Measurements from ENCODE around the gene ARIH2. TPM values are rescaled to one million over a fixed set of nuclear protein-coding genes. Genes with fewer than 3 reads are reported as not detected.

The ARIH2 gene
- total RNA-seq, 3 donors from 2014 or later, result 70.7 to 111 (median 100.0) TPM

DNA sequence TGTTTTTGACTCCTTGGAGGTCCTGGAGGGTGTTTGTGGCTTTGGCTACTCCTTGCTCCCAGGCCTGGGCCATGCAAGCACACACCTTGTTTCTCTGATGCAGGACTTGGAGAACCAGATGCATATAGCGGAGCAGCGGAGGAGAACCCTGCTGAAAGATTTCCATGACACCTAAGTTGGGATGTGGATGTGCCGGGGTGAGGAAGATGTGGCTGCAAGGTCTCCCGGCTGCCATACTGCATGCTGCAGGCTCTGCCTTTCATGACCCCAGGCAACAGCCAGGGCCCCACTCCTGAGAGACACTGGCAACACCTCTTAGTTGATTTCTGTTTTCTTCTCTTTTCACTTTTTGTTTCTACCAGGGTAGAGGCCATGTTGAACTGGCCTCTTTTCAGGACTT lies 64.5 kb downstream of the ARIH2 start:
- no peak for DNase-seq (ENCODE audit: low spot score in 2 of 2)
- H3K27me3 ChIP-seq, result no peaks in the 10 kb centered on the region
- no peaks in the 10 kb centered on the region for H3K9me3 ChIP-seq
- no peak overlapping the region for H3K4me3 ChIP-seq
- H3K27ac ChIP-seq, result no peak overlapping the region
- TF ChIP-seq POLR2A (IDR thresholded peaks at IDR 0.05) (no peak), POLR2AphosphoS5 (IDR thresholded peaks at IDR 0.05) (no peak)
- TF ChIP-seq, protein P1, sequence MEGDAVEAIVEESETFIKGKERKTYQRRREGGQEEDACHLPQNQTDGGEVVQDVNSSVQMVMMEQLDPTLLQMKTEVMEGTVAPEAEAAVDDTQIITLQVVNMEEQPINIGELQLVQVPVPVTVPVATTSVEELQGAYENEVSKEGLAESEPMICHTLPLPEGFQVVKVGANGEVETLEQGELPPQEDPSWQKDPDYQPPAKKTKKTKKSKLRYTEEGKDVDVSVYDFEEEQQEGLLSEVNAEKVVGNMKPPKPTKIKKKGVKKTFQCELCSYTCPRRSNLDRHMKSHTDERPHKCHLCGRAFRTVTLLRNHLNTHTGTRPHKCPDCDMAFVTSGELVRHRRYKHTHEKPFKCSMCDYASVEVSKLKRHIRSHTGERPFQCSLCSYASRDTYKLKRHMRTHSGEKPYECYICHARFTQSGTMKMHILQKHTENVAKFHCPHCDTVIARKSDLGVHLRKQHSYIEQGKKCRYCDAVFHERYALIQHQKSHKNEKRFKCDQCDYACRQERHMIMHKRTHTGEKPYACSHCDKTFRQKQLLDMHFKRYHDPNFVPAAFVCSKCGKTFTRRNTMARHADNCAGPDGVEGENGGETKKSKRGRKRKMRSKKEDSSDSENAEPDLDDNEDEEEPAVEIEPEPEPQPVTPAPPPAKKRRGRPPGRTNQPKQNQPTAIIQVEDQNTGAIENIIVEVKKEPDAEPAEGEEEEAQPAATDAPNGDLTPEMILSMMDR (IDR thresholded peaks at IDR 0.05), result no peak
- no peaks in the 10 kb centered on the region for H3K36me3 ChIP-seq
- intact Hi-C loops (cut with DNase I; ENCODE audit: low total_unique reads), result no loop called here
- no peaks in the 10 kb centered on the region for H3K4me1 ChIP-seq

DNA sequence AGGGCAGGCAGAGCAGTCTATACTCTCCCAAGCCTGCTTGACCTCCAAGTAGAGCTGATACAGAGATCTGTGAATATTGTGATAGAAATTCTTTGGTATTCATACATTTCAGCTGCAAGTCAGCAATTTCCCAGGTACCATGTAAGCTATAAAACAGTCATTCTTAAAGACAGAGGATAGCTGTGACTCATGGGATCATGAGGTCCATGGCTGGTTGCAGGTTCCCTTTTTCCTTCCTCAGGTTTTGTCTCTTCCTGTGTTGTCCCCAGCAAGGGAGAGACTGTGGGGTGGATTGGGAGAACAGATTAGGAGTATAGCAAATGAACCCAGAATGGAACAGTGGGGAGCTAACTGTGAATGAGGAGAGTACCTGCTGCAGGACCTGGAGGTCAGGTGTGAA lies 66.0 kb downstream of the ARIH2 start:
- Histone ChIP-seq H3K27me3 (no peaks in the 10 kb centered on the region), H3K9me3 (no peaks in the 10 kb centered on the region), H3K4me1 (peaks cover 5 to 7% of the 10 kb centered on the region in 2 donors), H3K36me3 (no peaks in the 10 kb centered on the region), H3K4me3 (no peak overlapping the region), H3K27ac (no peak overlapping the region)
- DNase-seq (ENCODE audit: low spot score in 2 of 2), result no peak
- intact Hi-C loops (cut with DNase I; ENCODE audit: low total_unique reads), result no loop called here
- TF ChIP-seq POLR2AphosphoS5 (IDR thresholded peaks at IDR 0.05) (no peak), POLR2A (IDR thresholded peaks at IDR 0.05) (no peak)
- TF ChIP-seq, protein P1 (IDR thresholded peaks at IDR 0.05), result no peak

DNA sequence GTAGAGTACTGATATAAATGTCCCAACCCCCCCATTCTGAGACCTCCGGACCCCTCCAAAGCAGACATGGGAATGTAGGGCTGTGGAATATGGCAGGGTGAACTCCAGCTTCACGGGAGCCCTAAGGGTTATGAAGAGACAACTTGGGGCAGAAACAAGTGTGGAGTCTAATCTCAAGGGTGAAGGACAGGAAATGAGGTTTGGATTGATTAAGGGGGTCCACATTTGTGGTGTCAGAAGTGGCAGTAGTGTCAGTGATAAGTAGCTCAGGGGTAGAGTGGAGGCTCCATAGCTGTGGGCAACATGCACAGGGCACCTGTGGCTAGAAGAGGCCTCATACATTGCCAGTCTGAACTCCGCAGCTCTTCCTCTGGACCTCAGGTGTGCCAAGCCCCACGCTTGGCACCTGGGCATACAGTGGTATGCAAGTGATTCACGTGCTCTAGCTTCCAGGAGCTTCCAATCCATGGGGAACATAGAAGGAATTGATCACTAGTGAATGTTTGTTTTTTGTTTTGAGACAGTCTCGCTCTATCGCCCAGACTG lies 67.3 kb downstream of the ARIH2 start:
- Histone ChIP-seq H3K27me3 (no peaks in the 10 kb centered on the region), H3K4me1 (peaks cover 5 to 7% of the 10 kb centered on the region in 2 donors), H3K4me3 (no peak overlapping the region), H3K27ac (no peak overlapping the region), H3K36me3 (no peaks in the 10 kb centered on the region), H3K9me3 (no peaks in the 10 kb centered on the region)
- TF ChIP-seq POLR2A (IDR thresholded peaks at IDR 0.05) (no peak), POLR2AphosphoS5 (IDR thresholded peaks at IDR 0.05) (no peak)
- TF ChIP-seq, protein P1 (IDR thresholded peaks at IDR 0.05), result no peak
- intact Hi-C loops (cut with DNase I; ENCODE audit: low total_unique reads), result no loop called here
- no peak for DNase-seq (ENCODE audit: low spot score in 2 of 2)

DNA sequence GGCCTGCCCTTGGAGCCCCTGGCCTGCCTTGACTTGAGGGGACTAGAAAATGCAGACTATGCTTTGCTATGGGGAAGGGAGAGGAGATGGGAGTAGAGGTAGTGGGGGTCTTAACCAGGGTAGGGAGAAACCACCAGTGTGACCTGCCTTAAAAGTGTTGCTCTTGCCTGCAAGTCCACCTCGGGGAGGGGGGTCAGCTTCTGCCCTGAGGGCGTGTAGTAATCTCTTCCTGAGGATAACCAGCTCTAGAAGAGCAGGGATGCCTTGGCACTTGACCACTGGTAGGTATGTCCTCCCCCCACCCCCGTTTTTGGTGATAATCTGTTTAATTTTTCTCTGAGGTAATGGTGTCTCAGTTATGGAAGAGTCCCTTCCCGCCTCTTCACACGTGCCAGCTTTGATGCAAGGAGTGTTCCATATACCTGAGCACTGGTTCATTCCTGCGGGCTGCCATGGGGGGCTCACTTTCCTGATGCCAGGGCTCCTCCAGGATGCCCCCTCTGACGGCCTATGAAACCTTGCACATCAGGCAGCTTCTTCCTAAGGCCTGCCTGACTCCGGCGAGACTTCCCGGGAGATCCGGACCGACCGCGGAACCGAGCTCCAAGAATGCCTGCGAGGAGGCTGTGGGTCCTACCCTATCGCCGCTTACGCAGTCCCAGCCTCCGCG lies 70.6 kb downstream of the ARIH2 start:
- intact Hi-C loops (cut with DNase I; ENCODE audit: low total_unique reads), result no loop called here

More for the DNA sequence above, 70.6 kb downstream of the ARIH2 start:
- Histone ChIP-seq H3K4me3 (peak overlapping the region; percentile 91 to 96 (median 92)), H3K36me3 (no peaks in the 10 kb centered on the region), H3K27ac (peak overlapping the region; percentile 90 to 95), H3K4me1 (peaks cover 5 to 7% of the 10 kb centered on the region in 2 donors), H3K9me3 (no peaks in the 10 kb centered on the region), H3K27me3 (no peaks in the 10 kb centered on the region)
- TF ChIP-seq, protein P1 (IDR thresholded peaks at IDR 0.05), result no peak
- TF ChIP-seq POLR2A (IDR thresholded peaks at IDR 0.05) (no peak), POLR2AphosphoS5 (IDR thresholded peaks at IDR 0.05) (no peak)
- no peak for DNase-seq (ENCODE audit: low spot score in 2 of 2)

Measured in breast epithelium (tissue), 4 donors.